Keratinocyte (primary cell): ENCODE measurements around the gene PDS5A.

ENCODE experiments used
- CTCF ChIP-seq, 3 experiments: IDR thresholded peaks in 1 of 3; conservative IDR thresholded peaks in 1 of 3; optimal IDR thresholded peaks in 1 of 3; 2 replicates in 2 of 3; 3 replicates in 1 of 3; pipeline versions ENCODE3 to v1.5.1; 2011; ENCODE audit warnings: low read length in 3 of 3, mild to moderate bottlenecking in 3 of 3, moderate library complexity in 2 of 3, control low read depth in 1 of 3, inconsistent platforms in 1 of 3; ENCODE audit not compliant: insufficient read depth in 2 of 3; ENCODE audit errors: extremely low read depth in 1 of 3
- EZH2 ChIP-seq: IDR thresholded peaks from one replicate; pipeline ENCODE4 v1.6.1; 2012; ENCODE audit warnings: inconsistent platforms, mild to moderate bottlenecking, low read length, moderate library complexity

- TF ChIP-seq CTCF (optimal IDR thresholded peaks at IDR 0.05 in 1 of 3, IDR thresholded peaks at IDR 0.05 in 1 of 3, conservative IDR thresholded peaks at IDR 0.05 in 1 of 3; ENCODE audit: extremely low read depth in 1 of 3, insufficient read depth in 2 of 3, low read length in 3 of 3) (peak; percentile 71 to 92 (median 73)), EZH2 (no peak)
Measured at GRCh38 chr4:39977489-39978377, at the start of gene PDS5A.
